ENCODE data around the gene KRT82. TPM values are rescaled to one million over a fixed set of nuclear protein-coding genes. Genes with fewer than 3 reads are reported as not detected.

KRT82 gene
- polyA plus RNA-seq, 2 of the 4 experiments (the other 2 are of a cell fraction): not detected

DNA sequence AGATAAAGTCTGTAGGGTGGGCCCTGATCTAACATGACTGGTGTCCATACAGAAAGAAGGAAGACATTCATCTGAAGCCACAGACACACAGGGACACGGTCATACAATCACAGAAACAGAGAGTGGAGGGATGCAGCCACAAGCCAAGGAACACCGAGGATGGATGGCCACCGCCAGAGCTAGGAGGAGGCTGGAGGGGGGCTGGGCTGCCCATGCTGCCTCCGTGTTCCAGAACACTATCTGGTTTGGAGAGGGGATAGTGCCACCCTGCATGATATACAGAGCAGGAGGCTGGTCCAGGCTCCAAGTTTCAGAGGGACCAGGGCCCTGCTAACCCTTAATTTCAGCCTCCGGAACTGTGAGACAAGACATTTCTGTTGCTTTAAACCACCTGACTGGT is 19.3 kb upstream of the KRT82 start:
- Histone ChIP-seq H3K4me3 (no peak overlapping the region), H3K4me2 (no peak overlapping the region), H3K9me3 (no peaks in the 10 kb centered on the region), H3K27ac (no peak overlapping the region), H3K4me1 (no peaks in the 10 kb centered on the region)
- ATAC-seq: no peak
- FAIRE-seq: no peak
- CTCF ChIA-PET: interaction anchor here (1.2 to 1.8 kb wide), 3 partner anchors 9 to 445 kb away, joined by 3 to 6 read pairs (median 4); no protein-coding TSS in a partner anchor
- POLR2A ChIA-PET: no interaction called here
- no peak for DNase-seq (ENCODE audit: low read depth in 1 of 2, low spot score in 1 of 2)
- TF ChIP-seq TFCP2L1 (CRISPR knock-in tag; IDR thresholded peaks at IDR 0.05): no peak
- TF ChIP-seq KDM1A (IDR thresholded peaks at IDR 0.05; ENCODE audit: low read depth): no peak
- TF ChIP-seq NR3C1 (IDR thresholded peaks at IDR 0.05): no peak
- TF ChIP-seq RCOR1 (IDR thresholded peaks at IDR 0.05; ENCODE audit: low read depth, low read length): no peak
- no peak for TF ChIP-seq RARB (CRISPR knock-in tag; IDR thresholded peaks at IDR 0.05)
- no peak for TF ChIP-seq EHF (CRISPR knock-in tag; IDR thresholded peaks at IDR 0.05)
- 64% methylated on average over 5 of the region's 5 CpGs for WGBS (ENCODE audit: missing lambda C conversion rate)

DNA sequence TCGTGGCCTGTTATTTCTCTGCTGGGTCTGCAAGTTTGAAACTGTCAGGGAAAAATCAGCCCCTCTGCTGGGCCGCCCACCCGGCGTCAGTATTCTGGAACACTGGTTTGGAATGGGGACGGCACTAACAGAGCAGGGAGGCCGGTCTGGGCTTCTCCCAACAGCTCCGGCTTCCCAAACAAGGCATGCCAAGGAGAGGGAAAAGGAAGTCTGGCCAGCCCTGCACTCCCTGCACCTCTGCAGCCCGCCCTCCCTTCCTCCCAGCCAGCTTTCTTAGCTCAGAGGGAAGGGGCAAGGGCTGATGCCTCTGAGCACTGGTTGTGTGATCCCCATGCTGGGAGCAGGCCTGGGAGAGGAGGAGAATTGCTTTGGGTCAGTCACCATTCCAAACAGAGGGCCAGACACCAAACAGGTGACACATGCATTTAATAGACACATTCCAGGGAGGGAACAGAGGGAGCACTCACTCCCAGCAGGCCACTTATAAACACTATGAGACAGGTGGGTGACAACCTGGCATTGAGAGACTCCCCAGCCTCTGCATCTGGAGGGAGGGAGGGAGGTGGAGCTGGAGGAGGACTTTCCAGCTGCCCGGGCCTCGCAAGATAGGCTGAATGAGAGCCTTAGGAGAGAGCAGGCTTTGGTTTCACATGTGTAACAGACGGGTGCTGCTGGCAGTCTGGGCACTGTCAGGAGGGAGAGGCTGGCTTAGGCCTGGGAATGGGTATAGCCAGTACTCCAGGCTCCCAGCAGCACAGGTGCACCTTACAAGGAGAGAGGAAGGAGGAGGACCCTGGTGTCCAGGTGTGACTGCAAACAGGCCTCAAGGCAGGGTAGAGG is 17.7 kb upstream of the KRT82 start:
- H3K4me3 ChIP-seq: no peak overlapping the region
- POLR2A ChIA-PET: no interaction called here
- H3K4me1 ChIP-seq: no peaks in the 10 kb centered on the region
- 84% methylated on average over 11 of the region's 11 CpGs for WGBS (ENCODE audit: missing lambda C conversion rate)
- H3K9me3 ChIP-seq: no peaks in the 10 kb centered on the region
- H3K27ac ChIP-seq: no peak overlapping the region
- FAIRE-seq: no peak
- no peak overlapping the region for H3K4me2 ChIP-seq
- TF ChIP-seq CTCF (IDR thresholded peaks at IDR 0.05): no peak
- no peak for TF ChIP-seq E2F6 (IDR thresholded peaks at IDR 0.05; ENCODE audit: borderline replicate concordance, low read depth)
- no peak for TF ChIP-seq POLR2A (IDR thresholded peaks at IDR 0.05; ENCODE audit: low read length)
- TF ChIP-seq HEYL (CRISPR knock-in tag; IDR thresholded peaks at IDR 0.05): no peak
- no peak for TF ChIP-seq FOSL2 (IDR thresholded peaks at IDR 0.05)
- TF ChIP-seq FOSL2 (CRISPR knock-in tag; IDR thresholded peaks at IDR 0.05): no peak
- no peak for TF ChIP-seq CHD4 (IDR thresholded peaks at IDR 0.05; ENCODE audit: borderline replicate concordance)
- TF ChIP-seq KDM5A (IDR thresholded peaks at IDR 0.05): no peak
- no peak for TF ChIP-seq HDAC2 (IDR thresholded peaks at IDR 0.05)
- TF ChIP-seq EHF (CRISPR knock-in tag; IDR thresholded peaks at IDR 0.05): no peak
- TF ChIP-seq USF2 (IDR thresholded peaks at IDR 0.05): no peak
- TF ChIP-seq BCL3 (IDR thresholded peaks at IDR 0.05): no peak
- no peak for TF ChIP-seq JUN (IDR thresholded peaks at IDR 0.05)
- no peak for TF ChIP-seq TFCP2L1 (CRISPR knock-in tag; IDR thresholded peaks at IDR 0.05)
- no peak for TF ChIP-seq EHMT2 (IDR thresholded peaks at IDR 0.05; ENCODE audit: low read depth)
- TF ChIP-seq SMC3 (IDR thresholded peaks at IDR 0.05): no peak
- no peak for TF ChIP-seq RCOR1 (IDR thresholded peaks at IDR 0.05; ENCODE audit: low read depth, low read length)
- no peak for TF ChIP-seq POLR2AphosphoS2 (conservative IDR thresholded peaks at IDR 0.05; ENCODE audit: low read length)
- TF ChIP-seq JUNB (IDR thresholded peaks at IDR 0.05): no peak
- no peak; a peak in 1 of 6 replicates for ATAC-seq
- CTCF ChIA-PET: interaction anchor here (1.3 to 1.6 kb wide), 4 partner anchors 8 to 442 kb away, joined by 3 to 6 read pairs (median 4); no protein-coding TSS in a partner anchor
- DNase-seq (ENCODE audit: low read depth in 1 of 2, low spot score in 1 of 2): no peak
